Left ventricle myocardium inferior (tissue), 1 donor: ENCODE data around the gene SLC35F1. TPM values are rescaled to one million over a fixed set of nuclear protein-coding genes. Genes with fewer than 3 reads are reported as not detected.

ENCODE experiments used
- DNase-seq: peaks from one replicate; pipeline ENCODE4 v3.0.0-alpha.2; 2020
- H3K27ac ChIP-seq: fragments of 200-600 bp; replicated peaks from 2 replicates; pipeline ENCODE4 v1.8.0; 2021
- H3K27me3 ChIP-seq: fragments of 200-600 bp; 2 replicates; pipeline ENCODE4 v1.8.0; 2021; ENCODE audit warnings: low read depth
- H3K36me3 ChIP-seq: fragments of 200-600 bp; 2 replicates; pipeline ENCODE4 v1.8.0; 2021
- H3K4me1 ChIP-seq: fragments of 200-600 bp; 2 replicates; pipeline ENCODE4 v1.8.0; 2021
- H3K4me3 ChIP-seq: fragments of 200-600 bp; 2 replicates; pipeline ENCODE4 v1.8.0; 2021; ENCODE audit warnings: mild to moderate bottlenecking, moderate library complexity
- H3K9me3 ChIP-seq: fragments of 200-600 bp; replicated peaks from 2 replicates; pipeline ENCODE4 v1.8.0; 2021
- intact Hi-C: fragments of 100-400 bp; cut with micrococcal nuclease; formaldehyde crosslinking; loops from one replicate; pipeline ENCODE4 v1.11.0; 2022
- total RNA-seq: library from RNA; stranded (reverse); fragmentation: NEBNext Ultra II Directional; extraction: Animal tissue kit (Norgen Biotek cat#: 25700); gene quantifications from one replicate; pipeline ENCODE4 v1.2.1, GENCODE V29; 2021
- TF ChIP-seq, protein P1 (sequence below): fragments of 200-600 bp; IDR thresholded peaks from 2 replicates; pipeline ENCODE4 v1.8.0; 2021; ENCODE audit warnings: antibody characterized with exemption, mild to moderate bottlenecking, borderline replicate concordance
- donor health status: DM: no; HTN: yes; CAD: no; lungs with severe emphysema.

Gene SLC35F1
- total RNA-seq, 1 donor from 2014 or later, result 6.4 TPM

DNA sequence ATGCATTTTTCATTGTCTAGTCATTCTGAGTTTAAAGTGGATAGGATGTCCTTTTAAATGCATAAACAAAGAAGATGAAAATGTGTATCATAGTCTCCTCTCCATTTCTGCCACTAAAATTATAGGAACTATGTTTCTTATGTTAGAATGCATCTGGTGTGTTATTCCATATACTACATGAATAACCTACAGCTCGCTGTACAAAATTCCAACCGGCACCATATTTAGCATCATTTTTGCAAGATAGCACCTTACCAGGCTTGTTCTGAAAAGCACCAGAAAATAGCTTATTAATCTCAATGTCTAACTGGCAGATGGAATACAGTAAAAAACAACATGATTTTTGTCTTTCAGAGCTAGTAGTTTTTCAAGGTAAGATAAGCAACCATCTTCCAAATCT lies 241.5 kb downstream of the SLC35F1 start:
- intact Hi-C loops, result no loop called here
- no peak for DNase-seq
- H3K4me1 ChIP-seq, result peaks cover 5% of the 10 kb centered on the region

DNA sequence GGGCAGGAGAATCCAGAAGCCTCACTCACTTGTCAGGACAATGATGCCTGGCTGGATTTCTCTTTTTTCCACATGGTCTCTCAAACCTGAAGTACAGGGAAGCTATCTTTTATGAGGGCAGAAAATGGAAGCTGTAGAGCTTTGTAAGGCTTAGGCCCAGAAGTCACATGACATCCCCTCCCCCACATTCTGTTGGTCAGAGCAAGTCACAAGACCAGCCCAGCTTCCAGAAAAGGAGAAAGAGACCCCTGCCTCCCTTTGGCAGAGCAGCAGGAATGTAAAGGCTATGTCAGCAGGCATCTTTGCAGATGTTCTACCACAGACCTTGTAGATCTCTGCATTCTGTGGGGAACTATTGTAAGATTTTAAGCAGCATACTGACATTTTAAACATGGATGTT lies 245.5 kb downstream of the SLC35F1 start:
- DNase-seq, result no peak
- Histone ChIP-seq H3K9me3 (no peaks in the 10 kb centered on the region), H3K36me3 (no peaks in the 10 kb centered on the region), H3K4me1 (no peaks in the 10 kb centered on the region), H3K27me3 (no peaks in the 10 kb centered on the region), H3K27ac (no peak overlapping the region), H3K4me3 (no peak overlapping the region)
- intact Hi-C loops, result no loop called here
- TF ChIP-seq, protein P1, sequence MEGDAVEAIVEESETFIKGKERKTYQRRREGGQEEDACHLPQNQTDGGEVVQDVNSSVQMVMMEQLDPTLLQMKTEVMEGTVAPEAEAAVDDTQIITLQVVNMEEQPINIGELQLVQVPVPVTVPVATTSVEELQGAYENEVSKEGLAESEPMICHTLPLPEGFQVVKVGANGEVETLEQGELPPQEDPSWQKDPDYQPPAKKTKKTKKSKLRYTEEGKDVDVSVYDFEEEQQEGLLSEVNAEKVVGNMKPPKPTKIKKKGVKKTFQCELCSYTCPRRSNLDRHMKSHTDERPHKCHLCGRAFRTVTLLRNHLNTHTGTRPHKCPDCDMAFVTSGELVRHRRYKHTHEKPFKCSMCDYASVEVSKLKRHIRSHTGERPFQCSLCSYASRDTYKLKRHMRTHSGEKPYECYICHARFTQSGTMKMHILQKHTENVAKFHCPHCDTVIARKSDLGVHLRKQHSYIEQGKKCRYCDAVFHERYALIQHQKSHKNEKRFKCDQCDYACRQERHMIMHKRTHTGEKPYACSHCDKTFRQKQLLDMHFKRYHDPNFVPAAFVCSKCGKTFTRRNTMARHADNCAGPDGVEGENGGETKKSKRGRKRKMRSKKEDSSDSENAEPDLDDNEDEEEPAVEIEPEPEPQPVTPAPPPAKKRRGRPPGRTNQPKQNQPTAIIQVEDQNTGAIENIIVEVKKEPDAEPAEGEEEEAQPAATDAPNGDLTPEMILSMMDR, result no peak

More for the DNA sequence above, 241.5 kb downstream of the SLC35F1 start:
- TF ChIP-seq, protein P1, result no peak
- H3K9me3 ChIP-seq, result no peaks in the 10 kb centered on the region
- H3K27me3 ChIP-seq, result no peaks in the 10 kb centered on the region
- H3K36me3 ChIP-seq, result no peaks in the 10 kb centered on the region
- H3K4me3 ChIP-seq, result no peak overlapping the region
- H3K27ac ChIP-seq, result no peak overlapping the region

DNA sequence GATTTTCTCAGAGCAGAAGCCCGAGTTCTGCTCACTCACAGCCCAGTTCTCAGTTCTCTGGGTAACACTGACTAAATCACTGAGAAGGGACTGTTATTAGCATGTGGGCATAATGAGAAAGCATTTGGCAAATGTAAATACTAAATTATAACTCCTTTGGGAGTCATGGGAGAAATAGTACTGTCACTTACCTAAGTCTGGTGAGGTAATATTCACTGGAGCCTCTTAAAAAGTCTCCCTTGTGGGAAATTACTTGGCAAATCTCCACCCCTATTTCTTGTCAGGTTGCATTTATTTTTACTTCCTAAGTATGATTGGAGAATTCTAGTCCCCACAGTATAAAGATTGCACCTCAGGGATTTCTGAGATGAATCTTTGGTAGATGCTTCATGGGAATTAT lies 254.3 kb downstream of the SLC35F1 start:
- no peak for DNase-seq
- H3K27me3 ChIP-seq, result no peaks in the 10 kb centered on the region
- peaks cover 12% of the 10 kb centered on the region for H3K4me1 ChIP-seq
- no peak overlapping the region for H3K4me3 ChIP-seq
- no peak overlapping the region for H3K27ac ChIP-seq
- intact Hi-C loops, result no loop called here
- no peaks in the 10 kb centered on the region for H3K9me3 ChIP-seq
- TF ChIP-seq, protein P1, result no peak
- no peaks in the 10 kb centered on the region for H3K36me3 ChIP-seq

DNA sequence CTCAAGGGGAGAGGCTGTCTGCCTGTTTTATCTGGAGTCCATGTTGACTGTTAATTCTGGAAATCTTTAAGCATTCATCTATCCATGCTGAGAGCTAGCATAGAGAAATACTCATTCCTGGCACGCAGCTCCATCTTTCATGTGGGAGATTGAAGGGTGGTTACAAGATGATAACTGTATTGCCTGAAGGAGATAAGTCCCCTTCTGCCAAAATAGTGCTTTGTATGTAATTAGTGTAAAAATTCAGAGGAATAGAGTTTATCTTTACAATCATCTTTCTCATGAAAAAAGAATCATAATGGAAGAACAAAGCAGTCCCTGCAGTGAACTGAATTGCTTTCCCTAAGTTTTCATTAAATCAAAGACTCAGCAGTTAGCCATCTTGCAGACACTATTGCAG lies 256.5 kb downstream of the SLC35F1 start:
- Histone ChIP-seq H3K4me1 (peaks cover 12% of the 10 kb centered on the region), H3K27me3 (no peaks in the 10 kb centered on the region), H3K4me3 (no peak overlapping the region), H3K9me3 (no peaks in the 10 kb centered on the region), H3K27ac (no peak overlapping the region), H3K36me3 (no peaks in the 10 kb centered on the region)
- TF ChIP-seq, protein P1, result no peak
- intact Hi-C loops, result no loop called here
- no peak for DNase-seq

DNA sequence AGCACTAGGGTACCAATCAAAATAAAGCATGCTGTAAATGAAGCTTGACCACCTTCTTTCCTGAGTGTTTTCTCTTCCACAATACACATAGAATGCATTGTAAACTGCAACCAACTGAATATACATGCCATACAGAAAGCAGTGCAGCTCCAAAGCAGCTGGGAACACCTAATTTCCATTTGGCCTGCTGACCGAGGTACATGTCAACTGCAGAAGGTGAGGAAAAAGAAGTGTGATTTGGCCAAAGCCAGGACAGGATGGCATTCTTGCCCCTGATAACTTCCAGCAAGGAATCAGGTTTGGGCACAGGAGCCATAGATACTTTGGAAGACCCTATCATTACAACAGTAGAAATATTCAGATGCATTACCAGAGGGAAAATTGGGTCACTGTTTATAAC lies 258.4 kb downstream of the SLC35F1 start:
- intact Hi-C loops, result no loop called here
- Histone ChIP-seq H3K27me3 (no peaks in the 10 kb centered on the region), H3K4me1 (peaks cover 12% of the 10 kb centered on the region), H3K9me3 (no peaks in the 10 kb centered on the region), H3K36me3 (no peaks in the 10 kb centered on the region), H3K4me3 (no peak overlapping the region), H3K27ac (no peak overlapping the region)
- DNase-seq, result no peak
- TF ChIP-seq, protein P1, result no peak

DNA sequence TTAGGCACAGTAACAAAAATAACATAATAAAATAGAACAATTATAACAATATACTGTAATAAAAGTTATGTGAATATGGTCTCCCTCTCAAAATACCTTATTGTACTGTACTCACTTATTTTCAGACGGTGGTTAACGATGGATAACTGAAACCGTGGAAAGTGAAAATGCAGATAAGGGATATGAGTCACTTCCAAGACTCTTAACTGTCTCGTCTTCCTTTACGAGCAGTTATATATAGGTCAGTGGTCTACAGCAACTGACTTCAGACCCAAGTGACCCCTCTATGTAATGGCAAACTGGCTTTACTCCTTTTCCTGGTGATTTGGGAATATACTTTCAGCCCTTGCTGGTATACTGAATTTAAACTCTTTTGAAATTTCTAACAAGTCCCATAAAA lies 261.4 kb downstream of the SLC35F1 start:
- peaks cover 5% of the 10 kb centered on the region for H3K9me3 ChIP-seq
- no peak for DNase-seq
- H3K27me3 ChIP-seq, result no peaks in the 10 kb centered on the region
- H3K36me3 ChIP-seq, result no peaks in the 10 kb centered on the region
- no peak overlapping the region for H3K27ac ChIP-seq
- peaks cover 12% of the 10 kb centered on the region for H3K4me1 ChIP-seq
- intact Hi-C loops, result no loop called here
- no peak overlapping the region for H3K4me3 ChIP-seq
- TF ChIP-seq, protein P1, result no peak
